GM13976 (cell line): ENCODE measurements around the gene UQCRQ.

Source experiments
- DNase-seq: peaks from one replicate; pipeline ENCODE4 v3.0.0; 2012; ENCODE audit warnings: low spot score
- CTCF ChIP-seq: IDR thresholded peaks from 2 replicates; pipeline ENCODE4 v1.5.1; 2012; ENCODE audit warnings: borderline replicate concordance, mild to moderate bottlenecking; ENCODE audit not compliant: insufficient read depth; ENCODE audit errors: extremely low read depth, missing control alignments, control extremely low read depth
- in situ Hi-C: fragments of 300-500 bp; cut with MboI; formaldehyde crosslinking; loops from one replicate; pipeline ENCODE4 v1.12.0; 2022; ENCODE audit warnings: low sequenced_read_pairs, mixed read lengths, inconsistent platforms; ENCODE audit not compliant: unreplicated experiment

UQCRQ gene

DNA sequence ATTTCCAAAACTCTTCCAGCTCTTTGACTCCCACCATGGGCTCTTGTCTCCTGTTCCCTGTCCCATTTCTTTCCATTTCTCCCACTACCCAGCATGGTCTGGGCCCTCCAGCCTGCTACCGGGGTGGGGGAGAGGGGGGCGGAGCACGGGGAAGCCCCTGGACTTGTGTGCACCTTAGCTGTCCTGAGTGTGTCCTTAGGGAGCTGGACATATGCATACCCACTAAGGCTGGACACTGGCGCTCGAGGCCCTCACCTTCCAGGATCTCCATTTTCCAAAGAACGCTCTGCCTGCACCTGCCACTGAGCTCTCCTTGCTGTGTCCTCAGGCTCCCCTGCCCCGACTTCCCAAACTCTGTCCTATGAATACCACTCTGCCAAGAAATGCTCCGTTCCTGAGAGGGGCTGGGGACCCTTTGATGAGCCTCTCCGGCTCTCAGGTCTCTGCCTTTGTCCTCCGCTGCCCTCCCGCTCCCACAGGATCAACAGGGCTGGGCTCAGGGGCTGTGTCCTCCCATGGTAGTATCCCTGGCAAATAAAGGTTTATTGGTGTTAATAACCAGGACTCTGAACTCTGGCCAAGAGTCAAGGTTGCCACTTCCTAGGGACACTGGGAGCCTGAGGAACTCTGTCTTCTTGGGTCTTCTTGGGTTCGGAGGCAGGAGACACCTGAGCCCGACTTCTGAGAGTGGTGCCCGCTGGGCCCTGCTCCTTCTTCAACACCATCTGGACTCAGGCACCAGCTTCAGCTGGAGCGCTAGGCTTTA lies 35.2 kb upstream of the UQCRQ start:
- in situ Hi-C loops: no loop called here
- TF ChIP-seq CTCF: no peak
- no peak for DNase-seq

DNA sequence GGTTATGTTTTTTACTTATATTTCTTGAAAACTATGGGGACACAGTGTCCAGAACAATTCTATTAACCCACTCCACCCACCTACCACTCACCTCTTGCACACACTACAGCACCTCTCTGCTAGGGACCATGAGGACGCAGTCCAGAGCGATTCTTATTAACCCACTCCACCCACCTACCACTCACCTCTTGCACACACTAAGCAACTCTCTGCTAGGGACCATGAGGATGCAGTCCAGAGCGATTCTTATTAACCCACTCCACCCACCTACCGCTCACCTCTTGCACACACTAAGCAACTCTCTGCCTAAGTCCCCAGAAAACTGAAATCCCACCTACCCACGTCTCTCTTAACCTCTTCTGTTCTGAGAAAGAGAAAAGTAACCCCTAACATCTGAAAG lies 33.8 kb upstream of the UQCRQ start:
- TF ChIP-seq CTCF: no peak
- in situ Hi-C loops: no loop called here
- DNase-seq: no peak

DNA sequence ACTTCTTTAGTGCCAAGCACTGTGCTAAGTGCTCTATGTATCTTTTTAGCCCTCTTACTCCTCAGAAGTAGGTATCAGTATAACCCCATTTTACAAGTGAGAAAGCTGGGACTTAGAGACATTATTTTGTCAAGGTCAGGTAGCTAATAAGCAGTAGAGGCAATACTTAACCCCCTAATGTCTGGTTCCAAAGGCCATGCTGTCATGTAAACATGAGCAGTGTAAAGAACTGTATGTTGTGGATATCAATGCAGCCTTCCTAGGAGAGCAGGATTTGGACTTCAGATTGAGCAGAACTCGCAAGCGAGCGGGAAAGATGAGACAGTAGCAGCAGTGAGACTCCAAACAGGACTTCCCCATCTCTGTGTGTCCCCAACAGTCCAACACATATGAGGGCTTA lies 32.4 kb upstream of the UQCRQ start:
- in situ Hi-C loops: no loop called here
- no peak for DNase-seq
- TF ChIP-seq CTCF: no peak

DNA sequence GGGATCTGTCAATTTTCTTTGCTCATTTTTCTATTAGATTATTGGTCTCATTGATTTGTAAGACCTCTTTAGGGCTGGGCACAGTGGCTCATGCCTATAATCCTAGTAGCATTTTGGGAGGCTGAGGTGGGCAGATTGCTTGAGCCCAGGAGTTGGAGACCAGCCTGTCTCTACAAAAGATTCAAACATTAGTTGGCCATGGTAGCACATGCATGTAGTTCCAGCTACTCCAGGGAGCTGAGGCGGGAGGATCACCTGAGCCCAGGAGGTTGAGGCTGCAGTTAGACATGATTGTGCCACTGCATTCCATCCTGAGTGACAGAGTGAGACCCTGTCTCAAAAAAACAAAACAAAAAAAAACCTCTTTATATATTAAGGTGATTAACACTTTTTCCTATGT lies 29.6 kb upstream of the UQCRQ start:
- DNase-seq: no peak
- no peak for TF ChIP-seq CTCF
- in situ Hi-C loops: no loop called here

- in situ Hi-C loops: no loop called here
- no peak for DNase-seq
- TF ChIP-seq CTCF: no peak
These were observed 28.6 kb upstream of the UQCRQ start for GRCh38 chr5:132837868-132838267.

GRCh38 chr5:132838516-132839282 lies 27.7 kb upstream of the UQCRQ start:
- in situ Hi-C loops: no loop called here
- no peak for TF ChIP-seq CTCF
- no peak for DNase-seq
